HEK293 (cell line): ENCODE measurements around the gene HIBCH.
"Not testable (repeated sequence)": the region's sequence is repeated elsewhere in the genome, so short reads cannot be mapped to it uniquely, and the experiment has no call there.

ENCODE experiments used
- MEIS1 ChIP-seq: sonication (generic); formaldehyde crosslinking; IDR thresholded peaks from 2 replicates; pipeline ENCODE4 v1.8.1; 2022; ENCODE audit warnings: missing genetic modification reagents, mild to moderate bottlenecking, borderline replicate concordance
- REST ChIP-seq: fragments of 450-650 bp; formaldehyde crosslinking; IDR thresholded peaks from 2 replicates; pipeline ENCODE4 v1.5.1; 2016; ENCODE audit warnings: missing biosample characterization, missing genetic modification characterization
- SP3 ChIP-seq: fragments of 450-650 bp; formaldehyde crosslinking; IDR thresholded peaks from 2 replicates; pipeline ENCODE4 v1.5.1; 2016; ENCODE audit warnings: missing biosample characterization, missing genetic modification characterization
- ZNF121 ChIP-seq: fragments of 450-650 bp; formaldehyde crosslinking; IDR thresholded peaks from 2 replicates; pipeline ENCODE4 v1.5.1; 2016; ENCODE audit warnings: missing biosample characterization, missing genetic modification characterization
- ZNF530 ChIP-seq: fragments of 450-650 bp; formaldehyde crosslinking; IDR thresholded peaks from 2 replicates; pipeline ENCODE4 v1.5.1; 2016; ENCODE audit warnings: low read depth, missing biosample characterization, missing genetic modification characterization
- ZNF549 ChIP-seq: fragments of 450-650 bp; IDR thresholded peaks from 2 replicates; pipeline ENCODE4 v1.5.1; 2018; ENCODE audit warnings: missing biosample characterization, missing genetic modification characterization, mild to moderate bottlenecking, inconsistent platforms, moderate library complexity
- ZNF621 ChIP-seq: fragments of 450-650 bp; formaldehyde crosslinking; IDR thresholded peaks from 2 replicates; pipeline ENCODE4 v1.5.1; 2017; ENCODE audit warnings: missing biosample characterization, missing genetic modification characterization
- ZNF747 ChIP-seq: fragments of 450-650 bp; formaldehyde crosslinking; IDR thresholded peaks from 2 replicates; pipeline ENCODE4 v1.5.1; 2016; ENCODE audit warnings: missing biosample characterization, missing genetic modification characterization
- TF ChIP-seq, protein P1 (sequence below): fragments of 450-650 bp; formaldehyde crosslinking; IDR thresholded peaks from 2 replicates; pipeline ENCODE4 v1.5.1; 2016; ENCODE audit warnings: missing biosample characterization, missing genetic modification characterization

DNA sequence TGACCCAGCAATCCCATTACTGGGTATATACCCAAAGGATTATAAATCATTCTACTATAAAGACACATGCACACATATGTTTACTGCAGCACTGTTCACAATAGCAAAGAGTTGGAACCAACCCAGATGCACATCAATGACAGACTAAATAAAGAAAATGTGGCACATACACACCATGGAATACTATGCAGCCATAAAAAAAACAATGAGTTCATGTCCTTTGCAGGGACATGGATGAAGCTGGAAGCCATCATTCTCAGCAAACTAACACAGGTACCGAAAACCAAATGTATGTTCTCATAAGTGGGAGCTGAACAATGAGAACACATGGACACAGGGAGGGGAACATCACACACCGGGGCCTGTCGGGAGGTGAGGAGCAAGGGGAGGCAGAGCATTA lies 49.9 kb downstream of the HIBCH start:
- TF ChIP-seq, protein P1, sequence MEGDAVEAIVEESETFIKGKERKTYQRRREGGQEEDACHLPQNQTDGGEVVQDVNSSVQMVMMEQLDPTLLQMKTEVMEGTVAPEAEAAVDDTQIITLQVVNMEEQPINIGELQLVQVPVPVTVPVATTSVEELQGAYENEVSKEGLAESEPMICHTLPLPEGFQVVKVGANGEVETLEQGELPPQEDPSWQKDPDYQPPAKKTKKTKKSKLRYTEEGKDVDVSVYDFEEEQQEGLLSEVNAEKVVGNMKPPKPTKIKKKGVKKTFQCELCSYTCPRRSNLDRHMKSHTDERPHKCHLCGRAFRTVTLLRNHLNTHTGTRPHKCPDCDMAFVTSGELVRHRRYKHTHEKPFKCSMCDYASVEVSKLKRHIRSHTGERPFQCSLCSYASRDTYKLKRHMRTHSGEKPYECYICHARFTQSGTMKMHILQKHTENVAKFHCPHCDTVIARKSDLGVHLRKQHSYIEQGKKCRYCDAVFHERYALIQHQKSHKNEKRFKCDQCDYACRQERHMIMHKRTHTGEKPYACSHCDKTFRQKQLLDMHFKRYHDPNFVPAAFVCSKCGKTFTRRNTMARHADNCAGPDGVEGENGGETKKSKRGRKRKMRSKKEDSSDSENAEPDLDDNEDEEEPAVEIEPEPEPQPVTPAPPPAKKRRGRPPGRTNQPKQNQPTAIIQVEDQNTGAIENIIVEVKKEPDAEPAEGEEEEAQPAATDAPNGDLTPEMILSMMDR (tag by site-specific recombination): not testable (repeated sequence)
- TF ChIP-seq ZNF530 (tag by site-specific recombination); ZNF747 (tag by site-specific recombination); ZNF549; REST; MEIS1 (CRISPR knock-in tag); SP3 (tag by site-specific recombination); ZNF121 (tag by site-specific recombination); ZNF621 (tag by site-specific recombination): not testable (repeated sequence)
